MM.1S (cell line): ENCODE measurements around the gene LURAP1L.

Experiments used
- DNase-seq: peaks from one replicate; pipeline ENCODE4 v3.0.0-alpha.2; 2015
- H2AFZ ChIP-seq: fragments of 300-600 bp; sonication (generic); 2 replicates; pipeline ENCODE4 v1.6.0; 2016; ENCODE audit warnings: antibody characterized with exemption, low read length
- H3F3A ChIP-seq: fragments of 300-600 bp; sonication (generic); 2 replicates; pipeline ENCODE4 v1.6.1; 2016; ENCODE audit warnings: mild to moderate bottlenecking, antibody characterized with exemption, low read length, moderate library complexity, mixed read lengths; ENCODE audit not compliant: insufficient read depth
- H3K27ac ChIP-seq: fragments of 300-600 bp; sonication (generic); 2 replicates; pipeline ENCODE4 v1.5.1; 2016; ENCODE audit warnings: mild to moderate bottlenecking, low read length
- H3K27me3 ChIP-seq: fragments of 300-600 bp; sonication (generic); replicated peaks from 2 replicates; pipeline ENCODE4 v1.6.0; 2016; ENCODE audit warnings: low read length; ENCODE audit not compliant: insufficient read depth
- H3K36me3 ChIP-seq: fragments of 300-600 bp; sonication (generic); replicated peaks from 2 replicates; pipeline ENCODE4 v1.6.1; 2016; ENCODE audit warnings: mild to moderate bottlenecking, low read length, mixed read lengths; ENCODE audit not compliant: insufficient read depth
- H3K4me1 ChIP-seq: fragments of 300-600 bp; sonication (generic); 2 replicates; pipeline ENCODE4 v1.6.1; 2016; ENCODE audit warnings: low read length, mixed read lengths
- H3K4me2 ChIP-seq: fragments of 300-600 bp; sonication (generic); 2 replicates; pipeline ENCODE4 v1.6.0; 2016; ENCODE audit warnings: low read depth, low read length
- H3K4me3 ChIP-seq: fragments of 300-600 bp; sonication (generic); 2 replicates; pipeline ENCODE4 v1.5.1; 2016; ENCODE audit warnings: low read length, mixed read lengths
- H3K79me2 ChIP-seq: fragments of 300-600 bp; sonication (generic); 2 replicates; pipeline ENCODE4 v1.6.1; 2016; ENCODE audit warnings: mixed run types, low read length, mixed read lengths
- H3K9ac ChIP-seq: fragments of 300-600 bp; sonication (generic); 2 replicates; pipeline ENCODE4 v1.6.1; 2016; ENCODE audit warnings: low read length, mixed read lengths
- H3K9me2 ChIP-seq: fragments of 300-600 bp; sonication (generic); replicated peaks from 2 replicates; pipeline ENCODE4 v1.6.1; 2016; ENCODE audit warnings: mild to moderate bottlenecking, low read length, mixed read lengths; ENCODE audit not compliant: insufficient read depth
- H3K9me3 ChIP-seq: fragments of 300-600 bp; sonication (generic); replicated peaks from 2 replicates; pipeline ENCODE4 v1.6.1; 2016; ENCODE audit warnings: mild to moderate bottlenecking, low read length, mixed read lengths; ENCODE audit not compliant: insufficient read depth
- H4K20me1 ChIP-seq: fragments of 300-600 bp; sonication (generic); 2 replicates; pipeline ENCODE4 v1.6.1; 2016; ENCODE audit warnings: mild to moderate bottlenecking, low read length, moderate library complexity, mixed read lengths; ENCODE audit not compliant: insufficient read depth
- EZH2 ChIP-seq: fragments of 300-600 bp; sonication (generic); optimal IDR thresholded peaks from 2 replicates; pipeline ENCODE3; 2017; ENCODE audit warnings: low read depth, mild to moderate bottlenecking, antibody characterized with exemption, low read length, mixed read lengths
- EZH2phosphoT487 ChIP-seq: fragments of 300-600 bp; sonication (generic); IDR thresholded peaks from 2 replicates; pipeline ENCODE4 v1.6.1; 2018; ENCODE audit warnings: antibody characterized with exemption, low read length
- TF ChIP-seq, protein P1 (sequence below): fragments of 300-600 bp; sonication (generic); IDR thresholded peaks from 2 replicates; pipeline ENCODE4 v1.5.1; 2016; ENCODE audit warnings: antibody characterized with exemption, low read length, mixed read lengths

The LURAP1L gene

DNA sequence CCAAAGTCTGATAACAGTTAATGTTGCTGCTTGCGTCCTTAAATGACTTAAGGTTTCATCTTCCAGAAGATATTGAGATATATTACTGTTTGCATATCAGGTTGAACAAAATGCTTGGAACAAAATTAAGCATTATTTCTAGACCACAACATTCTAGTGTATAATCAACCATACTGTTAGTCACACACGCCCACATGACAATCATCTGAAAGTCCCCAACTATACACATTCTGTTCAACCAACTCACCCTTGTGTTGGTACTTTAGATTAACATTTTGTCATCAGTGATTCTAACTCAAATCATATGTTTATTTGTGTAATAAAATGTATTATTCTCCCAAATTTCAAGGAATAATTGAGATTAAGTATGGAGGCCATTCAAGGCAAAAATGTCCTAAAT, 47.3 kb downstream of the LURAP1L start:
- DNase-seq = no peak
- TF ChIP-seq, protein P1, sequence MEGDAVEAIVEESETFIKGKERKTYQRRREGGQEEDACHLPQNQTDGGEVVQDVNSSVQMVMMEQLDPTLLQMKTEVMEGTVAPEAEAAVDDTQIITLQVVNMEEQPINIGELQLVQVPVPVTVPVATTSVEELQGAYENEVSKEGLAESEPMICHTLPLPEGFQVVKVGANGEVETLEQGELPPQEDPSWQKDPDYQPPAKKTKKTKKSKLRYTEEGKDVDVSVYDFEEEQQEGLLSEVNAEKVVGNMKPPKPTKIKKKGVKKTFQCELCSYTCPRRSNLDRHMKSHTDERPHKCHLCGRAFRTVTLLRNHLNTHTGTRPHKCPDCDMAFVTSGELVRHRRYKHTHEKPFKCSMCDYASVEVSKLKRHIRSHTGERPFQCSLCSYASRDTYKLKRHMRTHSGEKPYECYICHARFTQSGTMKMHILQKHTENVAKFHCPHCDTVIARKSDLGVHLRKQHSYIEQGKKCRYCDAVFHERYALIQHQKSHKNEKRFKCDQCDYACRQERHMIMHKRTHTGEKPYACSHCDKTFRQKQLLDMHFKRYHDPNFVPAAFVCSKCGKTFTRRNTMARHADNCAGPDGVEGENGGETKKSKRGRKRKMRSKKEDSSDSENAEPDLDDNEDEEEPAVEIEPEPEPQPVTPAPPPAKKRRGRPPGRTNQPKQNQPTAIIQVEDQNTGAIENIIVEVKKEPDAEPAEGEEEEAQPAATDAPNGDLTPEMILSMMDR = no peak
- no peak for TF ChIP-seq EZH2phosphoT487
- no peak for TF ChIP-seq EZH2
- H3K4me2 ChIP-seq = no peak overlapping the region
- H3K27me3 ChIP-seq = no peaks in the 10 kb centered on the region
- H2AFZ ChIP-seq = no peak overlapping the region
- H3K9me2 ChIP-seq = no peaks in the 10 kb centered on the region
- H3K4me3 ChIP-seq = no peak overlapping the region
- no peak overlapping the region for H3K27ac ChIP-seq
- no peaks in the 10 kb centered on the region for H3F3A ChIP-seq
- no peaks in the 10 kb centered on the region for H3K79me2 ChIP-seq
- no peak overlapping the region for H3K9ac ChIP-seq
- H3K4me1 ChIP-seq = no peaks in the 10 kb centered on the region
- no peaks in the 10 kb centered on the region for H4K20me1 ChIP-seq
- no peaks in the 10 kb centered on the region for H3K9me3 ChIP-seq
- H3K36me3 ChIP-seq = no peaks in the 10 kb centered on the region

DNA sequence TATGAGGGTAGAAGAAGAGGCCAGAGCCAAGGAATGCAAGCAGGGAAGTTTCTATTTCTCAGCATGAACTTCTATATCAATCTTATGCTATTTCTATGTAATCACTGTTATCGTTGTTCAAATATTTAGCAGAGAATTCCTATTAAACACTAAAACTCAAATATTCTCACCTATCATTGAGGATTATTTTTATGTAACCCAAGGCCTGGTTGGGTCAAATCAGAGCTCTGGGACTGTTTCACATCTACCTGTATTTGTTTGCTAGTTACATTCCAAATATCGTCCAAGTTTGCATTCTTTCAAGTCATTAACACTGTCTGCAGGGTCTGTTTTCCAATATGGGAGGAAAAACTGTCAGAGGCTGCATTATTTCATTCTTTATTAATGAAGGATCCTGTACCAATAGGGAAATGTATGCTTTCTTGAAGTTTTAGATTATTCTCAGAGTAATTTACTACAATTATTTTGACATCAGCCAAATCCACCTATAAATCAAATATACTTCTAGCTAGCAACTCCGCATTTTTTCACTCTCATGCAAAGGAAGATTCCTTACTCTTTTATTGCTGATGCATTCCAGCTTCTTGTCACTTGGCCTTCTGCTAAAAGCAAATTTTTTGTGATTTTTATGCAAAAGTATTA, 52.2 kb downstream of the LURAP1L start:
- Histone ChIP-seq H3K79me2 (no peaks in the 10 kb centered on the region), H3K4me2 (no peak overlapping the region), H4K20me1 (no peaks in the 10 kb centered on the region), H3K27ac (no peak overlapping the region), H3K9me2 (no peaks in the 10 kb centered on the region), H2AFZ (no peak overlapping the region), H3F3A (no peaks in the 10 kb centered on the region), H3K27me3 (no peaks in the 10 kb centered on the region), H3K9me3 (no peaks in the 10 kb centered on the region), H3K36me3 (no peaks in the 10 kb centered on the region), H3K9ac (no peak overlapping the region), H3K4me1 (no peaks in the 10 kb centered on the region), H3K4me3 (no peak overlapping the region)
- TF ChIP-seq EZH2phosphoT487 = no peak
- TF ChIP-seq EZH2 = no peak
- TF ChIP-seq, protein P1 = no peak
- DNase-seq = no peak

DNA sequence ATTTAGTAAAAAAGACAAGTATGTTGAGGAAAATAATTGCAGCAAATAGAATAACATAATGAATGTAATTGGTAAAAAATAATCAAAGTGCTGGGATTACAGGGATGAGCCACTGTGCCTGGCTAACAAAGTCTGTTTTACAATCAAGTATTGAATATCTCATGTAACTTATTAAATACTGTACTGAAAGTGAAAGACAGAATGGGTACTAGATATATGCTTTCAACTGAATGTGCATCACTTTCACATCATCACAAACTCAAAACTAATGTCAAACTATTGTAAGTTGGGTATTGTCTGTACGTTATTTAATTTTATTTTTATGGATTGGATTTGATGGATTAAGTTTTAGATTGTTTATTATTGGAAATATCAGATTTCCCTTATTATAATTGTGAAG, 58.9 kb downstream of the LURAP1L start:
- Histone ChIP-seq H3F3A (no peaks in the 10 kb centered on the region), H3K9me3 (no peaks in the 10 kb centered on the region), H3K27me3 (no peaks in the 10 kb centered on the region), H3K9ac (no peak overlapping the region), H3K9me2 (no peaks in the 10 kb centered on the region), H3K36me3 (no peaks in the 10 kb centered on the region), H3K4me2 (no peak overlapping the region), H3K27ac (no peak overlapping the region), H3K79me2 (no peaks in the 10 kb centered on the region), H2AFZ (no peak overlapping the region), H4K20me1 (no peaks in the 10 kb centered on the region), H3K4me3 (no peak overlapping the region), H3K4me1 (no peaks in the 10 kb centered on the region)
- no peak for DNase-seq
- TF ChIP-seq, protein P1 = no peak
- TF ChIP-seq EZH2phosphoT487 (no peak), EZH2 (no peak)
